Epithelial cell of proximal tubule (primary cell): ENCODE data around the gene RAP2A. TPM values are rescaled to one million over a fixed set of nuclear protein-coding genes. Genes with fewer than 3 reads are reported as not detected.

Experiments
- DNase-seq: peaks from one replicate; pipeline ENCODE4 v3.0.0-alpha.2; 2011; ENCODE audit warnings: low read depth
- H3K4me3 ChIP-seq: 2 replicates; pipeline ENCODE4 v1.5.1; 2011; ENCODE audit warnings: low read depth, mild to moderate bottlenecking, low read length
- CTCF ChIP-seq: conservative IDR thresholded peaks from 2 replicates; pipeline ENCODE4 v1.5.1; 2012; ENCODE audit warnings: low read depth, mild to moderate bottlenecking, low read length
- total RNA-seq: library from RNA; depleted of rRNA; stranded (reverse); fragments of >200 nt; gene quantifications from 2 replicates; pipeline ENCODE4 v1.2.3, GENCODE V29; 2015

Gene RAP2A
- total RNA-seq, 1 donor from 2014 or later: 12.9 TPM

- H3K4me3 ChIP-seq: no peak overlapping the region
- no peak for DNase-seq
- no peak for TF ChIP-seq CTCF
These were observed 43.9 kb downstream of the RAP2A start for GRCh38 chr13:97477844-97478243.

- no peak for DNase-seq
- H3K4me3 ChIP-seq: no peak overlapping the region
- no peak for TF ChIP-seq CTCF
These were observed 44.3 kb downstream of the RAP2A start for GRCh38 chr13:97478247-97478646.

- DNase-seq: no peak
- TF ChIP-seq CTCF: no peak
These were observed 49.5 kb downstream of the RAP2A start for GRCh38 chr13:97483465-97483864.

GRCh38 chr13:97484301-97484700 is 50.3 kb downstream of the RAP2A start:
- no peak for TF ChIP-seq CTCF
- no peak for DNase-seq
- H3K4me3 ChIP-seq: no peak overlapping the region

More at GRCh38 chr13:97483465-97483864, 49.5 kb downstream of the RAP2A start:
- H3K4me3 ChIP-seq: no peak overlapping the region

- no peak for TF ChIP-seq CTCF
- no peak for DNase-seq
These were observed 51.4 kb downstream of the RAP2A start for GRCh38 chr13:97485320-97485719.

GRCh38 chr13:97490702-97491307 is 56.8 kb downstream of the RAP2A start:
- no peak for DNase-seq
- no peak for TF ChIP-seq CTCF
- no peak overlapping the region for H3K4me3 ChIP-seq

More at GRCh38 chr13:97485320-97485719, 51.4 kb downstream of the RAP2A start:
- H3K4me3 ChIP-seq: no peak overlapping the region

GRCh38 chr13:97491452-97491851 is 57.5 kb downstream of the RAP2A start:
- H3K4me3 ChIP-seq: no peak overlapping the region
- no peak for TF ChIP-seq CTCF
- DNase-seq: no peak
